Upper lobe of left lung (tissue), 4 donors: ENCODE data around the gene KRT74.

ENCODE experiments used
- POLR2A ChIP-seq, 4 donors: fragments of 450-650 bp; IDR thresholded peaks; one replicate each; pipeline ENCODE4 v1.5.1; 2016 to 2017; ENCODE audit warnings: antibody characterized with exemption in 4 of 4, mild to moderate bottlenecking in 2 of 4
- POLR2AphosphoS5 ChIP-seq, 2 donors: sonication (generic); formaldehyde crosslinking; IDR thresholded peaks; one replicate each; pipeline ENCODE4 v1.5.1; 2017; ENCODE audit warnings: antibody characterized with exemption in 2 of 2
- TF ChIP-seq, protein P1 (sequence below), 6 experiments: fragments of 450-650 bp in 4 of 6; fragments of 200-600 bp in 2 of 6; sonication (generic) in 2 of 6; IDR thresholded peaks; one replicate each; pipeline ENCODE4 v1.5.1; 2016 to 2019; ENCODE audit warnings: antibody characterized with exemption in 6 of 6

DNA sequence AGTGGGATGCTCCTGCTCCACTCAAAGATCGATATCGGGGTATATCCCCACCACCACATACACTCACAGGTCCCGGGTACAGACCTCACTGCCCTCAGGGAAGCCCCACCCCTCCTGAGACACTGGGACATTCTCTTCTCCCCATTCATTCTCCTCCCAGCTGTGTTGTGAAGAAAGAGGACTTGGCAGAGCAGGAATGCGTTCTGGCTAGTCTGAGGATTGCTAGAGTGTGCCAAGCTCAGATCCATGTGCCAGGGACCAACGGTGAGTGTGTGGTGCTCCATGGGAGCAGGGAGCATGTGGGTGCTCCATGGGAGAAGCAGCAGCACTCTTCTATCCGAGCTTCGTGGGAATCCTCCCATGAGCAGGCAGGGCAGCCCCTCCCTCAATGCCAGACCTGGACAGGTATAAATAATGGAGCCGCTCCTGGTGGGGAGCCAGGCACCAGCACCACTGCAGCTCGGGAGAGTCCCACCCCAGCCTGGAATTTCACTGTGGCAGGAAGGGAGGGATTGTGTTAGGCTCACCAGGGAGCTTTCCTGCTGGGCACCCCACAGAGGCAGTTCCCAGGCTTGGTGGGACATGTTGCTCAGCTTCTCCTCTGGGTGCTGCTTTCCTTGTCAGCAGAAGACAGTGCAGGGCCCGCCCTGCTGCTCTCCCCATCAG is 51.2 kb downstream of the KRT74 start:
- no peak for TF ChIP-seq POLR2A (IDR thresholded peaks at IDR 0.05)
- TF ChIP-seq, protein P1, sequence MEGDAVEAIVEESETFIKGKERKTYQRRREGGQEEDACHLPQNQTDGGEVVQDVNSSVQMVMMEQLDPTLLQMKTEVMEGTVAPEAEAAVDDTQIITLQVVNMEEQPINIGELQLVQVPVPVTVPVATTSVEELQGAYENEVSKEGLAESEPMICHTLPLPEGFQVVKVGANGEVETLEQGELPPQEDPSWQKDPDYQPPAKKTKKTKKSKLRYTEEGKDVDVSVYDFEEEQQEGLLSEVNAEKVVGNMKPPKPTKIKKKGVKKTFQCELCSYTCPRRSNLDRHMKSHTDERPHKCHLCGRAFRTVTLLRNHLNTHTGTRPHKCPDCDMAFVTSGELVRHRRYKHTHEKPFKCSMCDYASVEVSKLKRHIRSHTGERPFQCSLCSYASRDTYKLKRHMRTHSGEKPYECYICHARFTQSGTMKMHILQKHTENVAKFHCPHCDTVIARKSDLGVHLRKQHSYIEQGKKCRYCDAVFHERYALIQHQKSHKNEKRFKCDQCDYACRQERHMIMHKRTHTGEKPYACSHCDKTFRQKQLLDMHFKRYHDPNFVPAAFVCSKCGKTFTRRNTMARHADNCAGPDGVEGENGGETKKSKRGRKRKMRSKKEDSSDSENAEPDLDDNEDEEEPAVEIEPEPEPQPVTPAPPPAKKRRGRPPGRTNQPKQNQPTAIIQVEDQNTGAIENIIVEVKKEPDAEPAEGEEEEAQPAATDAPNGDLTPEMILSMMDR (IDR thresholded peaks at IDR 0.05) = no peak
- no peak for TF ChIP-seq POLR2AphosphoS5 (IDR thresholded peaks at IDR 0.05)
